Karpas-422 (cell line): ENCODE results near the gene SMPD3. TPM values are rescaled to one million over a fixed set of nuclear protein-coding genes. Genes with fewer than 3 reads are reported as not detected.

Source experiments
- DNase-seq: peaks from one replicate; pipeline ENCODE4 v3.0.0-alpha.2; 2015
- H2AFZ ChIP-seq: fragments of 200-600 bp; sonication (generic); 2 replicates; pipeline ENCODE4 v1.6.1; 2014; ENCODE audit warnings: antibody characterized with exemption, low read length, mixed read lengths
- H3K27ac ChIP-seq: fragments of 200-600 bp; sonication (generic); 2 replicates; pipeline ENCODE4 v1.5.1; 2014; ENCODE audit warnings: mild to moderate bottlenecking, low read length, moderate library complexity
- H3K27me3 ChIP-seq: fragments of 200-600 bp; sonication (generic); 2 replicates; pipeline ENCODE4 v1.6.1; 2014; ENCODE audit warnings: low read length, mixed read lengths
- H3K36me3 ChIP-seq: fragments of 200-600 bp; sonication (generic); 2 replicates; pipeline ENCODE4 v1.6.1; 2014; ENCODE audit warnings: low read length, mixed read lengths; ENCODE audit not compliant: insufficient read depth
- H3K4me1 ChIP-seq: fragments of 200-600 bp; sonication (generic); 2 replicates; pipeline ENCODE4 v1.6.1; 2014; ENCODE audit warnings: mild to moderate bottlenecking, low read length, mixed read lengths
- H3K4me2 ChIP-seq: fragments of 200-600 bp; sonication (generic); 2 replicates; pipeline ENCODE4 v1.6.1; 2014; ENCODE audit warnings: low read length, low read depth, mild to moderate bottlenecking; ENCODE audit not compliant: poor library complexity, severe bottlenecking
- H3K4me3 ChIP-seq: fragments of 200-600 bp; sonication (generic); 2 replicates; pipeline ENCODE4 v1.5.1; 2014; ENCODE audit warnings: mild to moderate bottlenecking, antibody characterized with exemption, low read length, mixed read lengths
- H3K79me2 ChIP-seq: fragments of 200-600 bp; sonication (generic); 2 replicates; pipeline ENCODE4 v1.6.1; 2014; ENCODE audit warnings: mild to moderate bottlenecking, low read length, mixed read lengths
- H3K9ac ChIP-seq: fragments of 200-600 bp; sonication (generic); 2 replicates; pipeline ENCODE4 v1.6.0; 2014; ENCODE audit warnings: low read length
- H3K9me2 ChIP-seq: fragments of 200-600 bp; sonication (generic), shearing (Covaris generic); replicated peaks from 2 replicates; pipeline ENCODE4 v1.6.0; 2014; ENCODE audit warnings: mild to moderate bottlenecking, low read length, moderate library complexity; ENCODE audit not compliant: insufficient read depth
- H3K9me3 ChIP-seq: fragments of 300-700, 200-600 bp; sonication (generic); 2 replicates; pipeline ENCODE4 v1.6.1; 2014; ENCODE audit warnings: low read length, mixed read lengths
- H4K20me1 ChIP-seq: fragments of 200-600 bp; sonication (generic); 2 replicates; pipeline ENCODE4 v1.6.1; 2014; ENCODE audit warnings: mild to moderate bottlenecking, antibody characterized with exemption, low read length, low read depth; ENCODE audit not compliant: insufficient read depth
- small RNA-seq: library from RNA; depleted of rRNA; stranded (forward); fragments of <200 nt; gene quantifications from one replicate; pipeline ENCODE3, GENCODE V24; 2014
- total RNA-seq: library from RNA; depleted of rRNA; stranded (reverse); fragments of >200 nt; shearing (Covaris generic); gene quantifications from 2 replicates; pipeline ENCODE4 v1.2.3, GENCODE V29; 2014; ENCODE audit warnings: low replicate concordance; rRNA removed

SMPD3 gene
- total RNA-seq, 1 experiment from 2014 or later, result 5.0 TPM

- Histone ChIP-seq H4K20me1 (no peaks in the 10 kb centered on the region), H3K27me3 (no peaks in the 10 kb centered on the region)
Observed at GRCh38 chr16:68319185-68319908, 129.0 kb downstream of the SMPD3 start.

GRCh38 chr16:68313116-68313515, 135.2 kb downstream of the SMPD3 start:
- H3K9ac ChIP-seq, result no peak overlapping the region
- no peaks in the 10 kb centered on the region; the same call in 1 of the 2 replicates for H3K36me3 ChIP-seq
- peaks cover 73% of the 10 kb centered on the region for H3K79me2 ChIP-seq
- H4K20me1 ChIP-seq, result peaks cover 12% of the 10 kb centered on the region; the same call in 1 of the 2 replicates
- H3K4me1 ChIP-seq, result peaks cover 22% of the 10 kb centered on the region
- no peaks in the 10 kb centered on the region for H3K9me2 ChIP-seq
- no peaks in the 10 kb centered on the region for H3K9me3 ChIP-seq
- DNase-seq, result no peak
- no peak overlapping the region for H3K27ac ChIP-seq
- no peak overlapping the region for H3K4me3 ChIP-seq
- no peak overlapping the region for H3K4me2 ChIP-seq
- H3K27me3 ChIP-seq, result no peaks in the 10 kb centered on the region
- no peak overlapping the region for H2AFZ ChIP-seq

More at GRCh38 chr16:68319185-68319908, 129.0 kb downstream of the SMPD3 start:
- Histone ChIP-seq H3K79me2 (peaks cover 16% of the 10 kb centered on the region), H3K4me3 (no peak overlapping the region), H3K27ac (no peak overlapping the region), H3K9me2 (no peaks in the 10 kb centered on the region), H3K36me3 (peaks cover 11% of the 10 kb centered on the region), H3K4me1 (no peaks in the 10 kb centered on the region), H3K9ac (no peak overlapping the region), H3K9me3 (no peaks in the 10 kb centered on the region), H3K4me2 (no peak overlapping the region), H2AFZ (no peak overlapping the region)
- no peak for DNase-seq

GRCh38 chr16:68310774-68311511, 137.4 kb downstream of the SMPD3 start, which contains the start of the genes PRMT7 and SLC7A6OS:
Gene PRMT7 (plus strand): TSS chr16:68311019. CDS start chr16:68315980, 4,961 bp downstream.
Gene SLC7A6OS (minus strand): TSS chr16:68310946. CDS start chr16:68310926, 20 bp downstream.
- H3K9ac ChIP-seq, result peak within 1 kb of the TSS; percentile 86
- H3K9me2 ChIP-seq, result no peaks in the 10 kb centered on the region
- peak within 1 kb of the TSS; percentile 64 for H3K27ac ChIP-seq
- peak within 1 kb of the TSS; percentile 66; the same call in 1 of the 2 replicates for H2AFZ ChIP-seq
- peaks cover 84% of the 10 kb centered on the region for H3K79me2 ChIP-seq
- peaks cover 12% of the 10 kb centered on the region; the same call in 1 of the 2 replicates for H4K20me1 ChIP-seq
- no peaks in the 10 kb centered on the region for H3K9me3 ChIP-seq
- H3K27me3 ChIP-seq, result no peaks in the 10 kb centered on the region
- H3K4me1 ChIP-seq, result peaks cover 22% of the 10 kb centered on the region
- peaks cover 14% of the 10 kb centered on the region for H3K36me3 ChIP-seq
- H3K4me3 ChIP-seq, result peak within 1 kb of the TSS; percentile 83
- DNase-seq, result peak; percentile 98
- peak within 1 kb of the TSS; percentile 83 for H3K4me2 ChIP-seq

- Histone ChIP-seq H3K9me3 (no peaks in the 10 kb centered on the region), H2AFZ (peak overlapping the region; percentile 58; the same call in 1 of the 2 replicates), H3K9me2 (no peaks in the 10 kb centered on the region), H3K79me2 (peaks cover 84% of the 10 kb centered on the region), H3K4me3 (peak overlapping the region; percentile 83), H3K4me1 (peaks cover 22% of the 10 kb centered on the region), H3K27me3 (no peaks in the 10 kb centered on the region), H3K36me3 (peaks cover 15% of the 10 kb centered on the region), H3K4me2 (peak overlapping the region; percentile 83), H3K9ac (peak overlapping the region; percentile 86), H3K27ac (peak overlapping the region; percentile 55), H4K20me1 (peaks cover 12% of the 10 kb centered on the region; the same call in 1 of the 2 replicates)
- no peak for DNase-seq
Observed at GRCh38 chr16:68310437-68310773, 137.9 kb downstream of the SMPD3 start.

GRCh38 chr16:68309799-68310198, 138.5 kb downstream of the SMPD3 start:
- Histone ChIP-seq H3K9me2 (no peaks in the 10 kb centered on the region), H3K9ac (peak overlapping the region; percentile 86), H3K79me2 (peaks cover 86% of the 10 kb centered on the region), H3K36me3 (peaks cover 20% of the 10 kb centered on the region), H3K9me3 (no peaks in the 10 kb centered on the region), H2AFZ (no peak overlapping the region), H3K27ac (peak overlapping the region; percentile 55), H3K27me3 (no peaks in the 10 kb centered on the region), H3K4me2 (peak overlapping the region; percentile 83), H3K4me3 (peak overlapping the region; percentile 83), H3K4me1 (peaks cover 22% of the 10 kb centered on the region), H4K20me1 (peaks cover 12% of the 10 kb centered on the region; the same call in 1 of the 2 replicates)
- peak; percentile 56 for DNase-seq

Small RNAs within 50 kb of the gene (small RNA-seq; reads per million reads assigned to genes)
- gene RF00019 (not detected), gene RNU4-30P (not detected)

Other genes starting within 250 kb of the SMPD3 start
- gene ESRP2, start 212.4 kb downstream of the SMPD3 start, total RNA-seq, result not detected in 2 replicates
- gene PLA2G15, start 203.1 kb downstream of the SMPD3 start, total RNA-seq, result 8.7 and 14.3 TPM in 2 replicates
- 44.2 and 83.2 TPM in 2 replicates for gene SLC7A6, start 184.0 kb downstream of the SMPD3 start, total RNA-seq
- gene SLC7A6OS, start 137.6 kb downstream of the SMPD3 start, total RNA-seq, result 13.3 and 28.0 TPM in 2 replicates
- 43.9 and 44.6 TPM in 2 replicates for gene PRMT7, start 137.5 kb downstream of the SMPD3 start, total RNA-seq
- gene ZFP90, start 90.8 kb upstream of the SMPD3 start, total RNA-seq, result 24.1 and 34.8 TPM in 2 replicates
- gene CDH3, start 196.8 kb upstream of the SMPD3 start, total RNA-seq, result 0.97 TPM in 1 of 2 replicates, not detected in the other